Bronchial epithelial cell (primary cell): Measurements from ENCODE around the gene GNG12. TPM values are rescaled to one million over a fixed set of nuclear protein-coding genes. Genes with fewer than 3 reads are reported as not detected.

Experiments used
- DNase-seq: peaks from one replicate; pipeline ENCODE4 v3.0.0-alpha.2; 2010; ENCODE audit warnings: low read depth
- FAIRE-seq: peaks from 2 replicates; lab custom pipeline; 2011; peaks lifted over from hg19 to GRCh38; lab: Jason Lieb, UNC
- H3K27me3 ChIP-seq: 2 replicates; pipeline ENCODE4 v1.5.1; 2011; ENCODE audit warnings: low read length; ENCODE audit not compliant: control insufficient read depth, insufficient read depth
- H3K36me3 ChIP-seq: 2 replicates; pipeline ENCODE4 v1.5.1; 2011; ENCODE audit warnings: low read length; ENCODE audit not compliant: control insufficient read depth, insufficient read depth
- H3K4me3 ChIP-seq: 2 replicates; pipeline ENCODE4 v1.5.1; 2011; ENCODE audit warnings: mild to moderate bottlenecking, low read depth, low read length, control low read depth
- CTCF ChIP-seq: IDR thresholded peaks from 2 replicates; pipeline ENCODE4 v1.5.1; 2011; ENCODE audit warnings: mild to moderate bottlenecking, moderate library complexity, low read length, control low read depth, inconsistent platforms; ENCODE audit not compliant: insufficient read depth, severe bottlenecking
- total RNA-seq: library from RNA; depleted of rRNA; stranded (reverse); fragments of >200 nt; gene quantifications from 2 replicates; pipeline ENCODE4 v1.2.1, GENCODE V29; 2014

GNG12 gene
- total RNA-seq, 1 donor from 2014 or later = 75.3 TPM

- TF ChIP-seq CTCF = no peak
- DNase-seq (no peak), FAIRE-seq (no peak)
- Histone ChIP-seq H3K36me3 (peaks cover 1% of the 10 kb centered on the region), H3K4me3 (no peak overlapping the region), H3K27me3 (no peaks in the 10 kb centered on the region)
These were observed 30.7 kb downstream of the GNG12 start for GRCh38 chr1:67802565-67802964.

GRCh38 chr1:67801903-67802302 lies 31.4 kb downstream of the GNG12 start:
- Histone ChIP-seq H3K36me3 (peaks cover 1% of the 10 kb centered on the region), H3K4me3 (no peak overlapping the region), H3K27me3 (no peaks in the 10 kb centered on the region)
- DNase-seq (no peak), FAIRE-seq (no peak)
- no peak for TF ChIP-seq CTCF

GRCh38 chr1:67795179-67795912 lies 37.9 kb downstream of the GNG12 start:
- DNase-seq = no peak
- no peak for TF ChIP-seq CTCF
- no peak overlapping the region for H3K4me3 ChIP-seq
- peaks cover 1% of the 10 kb centered on the region for H3K36me3 ChIP-seq
- no peak for FAIRE-seq
- no peaks in the 10 kb centered on the region for H3K27me3 ChIP-seq

- no peak for FAIRE-seq
These were observed 39.7 kb downstream of the GNG12 start for GRCh38 chr1:67793562-67793961.

GRCh38 chr1:67792741-67793458 lies 40.4 kb downstream of the GNG12 start:
- H3K27me3 ChIP-seq = no peaks in the 10 kb centered on the region
- FAIRE-seq = no peak
- TF ChIP-seq CTCF = no peak
- no peak for DNase-seq
- no peak overlapping the region for H3K4me3 ChIP-seq
- peaks cover 1% of the 10 kb centered on the region for H3K36me3 ChIP-seq

More at GRCh38 chr1:67793562-67793961, 39.7 kb downstream of the GNG12 start:
- H3K27me3 ChIP-seq = no peaks in the 10 kb centered on the region
- DNase-seq = peak; percentile 25
- H3K36me3 ChIP-seq = peaks cover 1% of the 10 kb centered on the region
- TF ChIP-seq CTCF = no peak
- no peak overlapping the region for H3K4me3 ChIP-seq
